Erythroblast (primary cell): ENCODE results near the gene UBE2D2.

Experiments
- GATA1 ChIP-seq: IDR thresholded peaks from 2 replicates; pipeline ENCODE4 v1.6.1; 2011; ENCODE audit warnings: low read depth, mild to moderate bottlenecking, control low read depth, low read length, moderate library complexity
- POLR2A ChIP-seq: IDR thresholded peaks from 2 replicates; pipeline ENCODE4 v1.6.1; 2011; ENCODE audit warnings: mild to moderate bottlenecking, low read length

- TF ChIP-seq POLR2A (no peak), GATA1 (no peak)
These were observed 1.7 kb downstream of the UBE2D2 start for GRCh38 chr5:139562847-139563246.
